Fibroblast of lung (primary cell): Measurements from ENCODE around the gene IRGQ. TPM values are rescaled to one million over a fixed set of nuclear protein-coding genes. Genes with fewer than 3 reads are reported as not detected.

Source experiments
- DNase-seq, 2 donors: peaks; one replicate each; pipeline versions ENCODE4 v3.0.0 to v3.0.0-alpha.2; 2010; ENCODE audit warnings: low read depth in 2 of 2
- H2AFZ ChIP-seq: 2 replicates; pipeline ENCODE4 v1.5.1; 2012; ENCODE audit warnings: low read length, control low read depth, inconsistent platforms
- H3K27ac ChIP-seq: 2 replicates; pipeline ENCODE4 v1.5.1; 2011; ENCODE audit warnings: low read length, control low read depth; ENCODE audit not compliant: insufficient read depth
- H3K27me3 ChIP-seq: 2 replicates; pipeline ENCODE4 v1.5.1; 2011; ENCODE audit warnings: mild to moderate bottlenecking, low read length; ENCODE audit not compliant: control insufficient read depth, insufficient read depth
- H3K36me3 ChIP-seq: 2 replicates; pipeline ENCODE4 v1.5.1; 2011; ENCODE audit warnings: low read length; ENCODE audit not compliant: control insufficient read depth, insufficient read depth
- H3K4me1 ChIP-seq: 2 replicates; pipeline ENCODE4 v1.5.1; 2011; ENCODE audit warnings: low read length; ENCODE audit not compliant: control insufficient read depth, insufficient read depth; ENCODE audit errors: extremely low read depth
- H3K4me2 ChIP-seq: 2 replicates; pipeline ENCODE4 v1.5.1; 2011; ENCODE audit warnings: low read length, control low read depth; ENCODE audit not compliant: insufficient read depth; ENCODE audit errors: extremely low read depth
- H3K4me3 ChIP-seq, 4 experiments: fragments of 200-600 bp in 1 of 4; sonication (generic) in 1 of 4; replicated peaks in 1 of 4; 2 replicates each; pipeline ENCODE4 v1.5.1; 2011 to 2016; ENCODE audit warnings: low read length in 4 of 4, low read depth in 3 of 4, mild to moderate bottlenecking in 3 of 4, control low read depth in 2 of 4, inconsistent platforms in 1 of 4, mixed read lengths in 1 of 4; ENCODE audit not compliant: insufficient read depth in 1 of 4; ENCODE audit errors: control extremely low read depth in 1 of 4
- H3K79me2 ChIP-seq: 2 replicates; pipeline ENCODE4 v1.5.1; 2012; ENCODE audit warnings: mild to moderate bottlenecking, low read length, inconsistent platforms; ENCODE audit not compliant: control insufficient read depth, insufficient read depth
- H3K9ac ChIP-seq: 2 replicates; pipeline ENCODE4 v1.5.1; 2011; ENCODE audit warnings: mild to moderate bottlenecking, low read length, control low read depth; ENCODE audit not compliant: insufficient read depth
- H3K9me3 ChIP-seq: 2 replicates; pipeline ENCODE4 v1.5.1; 2012; ENCODE audit warnings: low read depth, low read length; ENCODE audit not compliant: control insufficient read depth, insufficient read depth
- H4K20me1 ChIP-seq: 2 replicates; pipeline ENCODE4 v1.5.1; 2011; ENCODE audit warnings: low read length; ENCODE audit not compliant: control insufficient read depth, insufficient read depth; ENCODE audit errors: extremely low read depth
- CTCF ChIP-seq, 2 donors: IDR thresholded peaks in 1 of 2; conservative IDR thresholded peaks in 1 of 2; 1 replicate in 1 of 2; 2 replicates in 1 of 2; pipeline ENCODE4 v1.5.1; 2011 to 2012; ENCODE audit warnings: low read length in 2 of 2, control low read depth in 1 of 2, inconsistent platforms in 1 of 2, low read depth in 1 of 2, mild to moderate bottlenecking in 1 of 2
- EZH2 ChIP-seq: IDR thresholded peaks from 2 replicates; pipeline ENCODE4 v1.5.1; 2012; ENCODE audit warnings: low read length, control low read depth, mild to moderate bottlenecking; ENCODE audit errors: missing control alignments
- polyA plus RNA-seq, 2 donors: library from polyadenylated mRNA; depleted of rRNA in 1 of 2; stranded (reverse) in 1 of 2; unstranded in 1 of 2; fragments of >200 nt; gene quantifications; 2 replicates each; pipeline ENCODE4 v1.2.1, GENCODE V29; 2011 to 2012; ENCODE audit warnings: missing spikeins in 1 of 2
- total RNA-seq: library from RNA; depleted of rRNA; stranded (reverse); fragments of >200 nt; gene quantifications from 2 replicates; pipeline ENCODE4 v1.2.1, GENCODE V29; 2014

The IRGQ gene
- total and polyA plus RNA-seq, 2 donors (not counting 1 experiment from before 2014, with no cell fraction given) = 11.7 to 12.2 TPM

DNA sequence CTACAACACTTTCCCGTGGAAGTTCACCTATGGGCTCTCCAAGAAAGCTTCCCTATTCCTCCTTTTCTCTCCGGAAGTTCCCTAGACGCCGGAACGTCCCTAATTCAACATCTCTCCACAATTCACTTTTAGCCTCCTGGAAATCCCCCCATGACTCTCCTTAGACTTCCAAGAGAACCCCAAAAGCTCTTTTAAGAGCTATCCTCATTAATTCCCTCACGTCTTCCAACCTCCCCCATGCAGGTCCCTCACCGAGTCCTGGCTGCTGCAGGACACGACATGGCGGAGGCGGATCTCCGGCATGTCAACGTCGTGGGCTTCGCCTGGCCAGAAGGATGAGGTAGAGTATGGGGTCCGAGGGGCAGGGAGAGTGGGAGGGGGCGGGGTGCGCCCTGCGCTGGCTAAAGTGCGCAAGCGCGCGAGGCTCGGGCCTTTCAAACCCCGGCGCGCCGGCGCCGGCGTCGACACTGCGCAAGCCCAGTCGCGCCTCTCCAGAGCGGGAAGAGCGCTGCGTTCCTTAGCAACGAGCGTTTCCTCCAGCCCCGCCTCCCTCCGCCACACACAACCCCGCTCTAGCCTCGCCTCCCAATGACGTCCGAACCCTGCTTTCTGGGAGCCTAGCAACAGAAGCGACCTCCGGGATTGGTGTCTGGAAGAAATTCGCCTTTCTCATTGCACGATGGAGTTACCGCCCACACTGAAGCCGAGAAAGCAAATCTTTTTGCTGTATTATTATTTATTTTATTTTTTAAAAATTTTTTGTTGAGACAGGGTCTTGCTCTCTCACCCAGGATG, 20.6 kb downstream of the IRGQ start, which contains the start of the genes PINLYP and XRCC1:
Gene PINLYP, plus strand, starts transcription at position 646 of the 795 bp plus-strand sequence. CDS start 1,391 bp downstream, outside the sequence.
Gene XRCC1, minus strand, starts transcription at position 372 of the 795 bp plus-strand sequence. Its CDS starts 69 bp downstream, at position 303.
- H4K20me1 ChIP-seq = no peaks in the 10 kb centered on the region
- peaks cover 6% of the 10 kb centered on the region for H3K79me2 ChIP-seq
- no peaks in the 10 kb centered on the region for H3K27me3 ChIP-seq
- H3K27ac ChIP-seq = peak within 1 kb of the TSS; percentile 96
- H3K36me3 ChIP-seq = no peaks in the 10 kb centered on the region
- H2AFZ ChIP-seq = peak within 1 kb of the TSS; percentile 89
- TF ChIP-seq CTCF (conservative IDR thresholded peaks at IDR 0.05 in 1 of 2, IDR thresholded peaks at IDR 0.05 in 1 of 2; ENCODE audit: low read depth in 1 of 2, low read length in 2 of 2) (no peak), EZH2 (no peak)
- DNase-seq = peak; percentile 98
- H3K9ac ChIP-seq = peak within 1 kb of the TSS; percentile 88
- peak within 1 kb of the TSS; percentile 91 for H3K4me2 ChIP-seq
- peak within 1 kb of the TSS; percentile 80 to 99 (median 86) for H3K4me3 ChIP-seq
- H3K9me3 ChIP-seq = no peaks in the 10 kb centered on the region
- H3K4me1 ChIP-seq = no peaks in the 10 kb centered on the region

- peak; percentile 10 to 76 for DNase-seq
- no peaks in the 10 kb centered on the region for H3K36me3 ChIP-seq
- no peaks in the 10 kb centered on the region for H3K4me1 ChIP-seq
- H3K27ac ChIP-seq = peak overlapping the region; percentile 96
- TF ChIP-seq EZH2 (no peak), CTCF (conservative IDR thresholded peaks at IDR 0.05 in 1 of 2, IDR thresholded peaks at IDR 0.05 in 1 of 2; ENCODE audit: low read depth in 1 of 2, low read length in 2 of 2) (no peak)
- H3K9me3 ChIP-seq = no peaks in the 10 kb centered on the region
- H3K79me2 ChIP-seq = peaks cover 6% of the 10 kb centered on the region
- no peaks in the 10 kb centered on the region for H4K20me1 ChIP-seq
- peak overlapping the region; percentile 88 for H3K9ac ChIP-seq
- no peaks in the 10 kb centered on the region for H3K27me3 ChIP-seq
- peak overlapping the region; percentile 91 for H3K4me2 ChIP-seq
- peak overlapping the region; percentile 80 to 99 (median 86) for H3K4me3 ChIP-seq
- H2AFZ ChIP-seq = peak overlapping the region; percentile 46
These were observed 21.3 kb downstream of the IRGQ start for GRCh38 chr19:43574424-43575155.

DNA sequence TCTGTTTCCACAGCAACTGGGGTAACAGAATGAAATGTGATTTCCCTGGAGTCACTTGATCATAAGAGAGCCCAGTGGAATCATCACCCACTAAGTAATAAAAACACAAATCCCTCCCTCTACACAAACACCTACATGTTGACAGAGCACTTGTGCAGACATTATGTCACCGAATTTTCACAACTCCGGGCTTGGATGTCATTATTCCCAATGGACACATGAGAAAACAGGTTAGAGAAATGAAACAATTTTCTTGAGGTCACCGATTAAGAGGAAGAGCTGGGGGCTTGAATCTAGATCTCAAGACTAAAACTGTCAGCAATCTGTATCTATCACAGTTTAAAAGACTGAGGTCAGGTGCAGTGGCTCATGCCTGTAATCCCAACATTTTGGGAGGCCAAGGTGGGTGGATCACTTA, 23.8 kb downstream of the IRGQ start:
- Histone ChIP-seq H3K4me3 (no peak overlapping the region), H3K9me3 (no peaks in the 10 kb centered on the region), H2AFZ (no peak overlapping the region), H3K79me2 (peaks cover 6% of the 10 kb centered on the region), H3K4me2 (no peak overlapping the region), H3K27me3 (no peaks in the 10 kb centered on the region), H3K9ac (no peak overlapping the region), H3K4me1 (no peaks in the 10 kb centered on the region), H3K27ac (no peak overlapping the region), H4K20me1 (no peaks in the 10 kb centered on the region), H3K36me3 (no peaks in the 10 kb centered on the region)
- TF ChIP-seq EZH2 (no peak), CTCF (conservative IDR thresholded peaks at IDR 0.05 in 1 of 2, IDR thresholded peaks at IDR 0.05 in 1 of 2; ENCODE audit: low read depth in 1 of 2, low read length in 2 of 2) (no peak)
- DNase-seq = no peak
